MM.1S (cell line): ENCODE measurements around the gene PFKFB4.
"Not testable (repeated sequence)": the region's sequence is repeated elsewhere in the genome, so short reads cannot be mapped to it uniquely, and the experiment has no call there.

Source experiments
- DNase-seq: peaks from one replicate; pipeline ENCODE4 v3.0.0-alpha.2; 2015
- H2AFZ ChIP-seq: fragments of 300-600 bp; sonication (generic); 2 replicates; pipeline ENCODE4 v1.6.0; 2016; ENCODE audit warnings: antibody characterized with exemption, low read length
- H3F3A ChIP-seq: fragments of 300-600 bp; sonication (generic); 2 replicates; pipeline ENCODE4 v1.6.1; 2016; ENCODE audit warnings: mild to moderate bottlenecking, antibody characterized with exemption, low read length, moderate library complexity, mixed read lengths; ENCODE audit not compliant: insufficient read depth
- H3K27ac ChIP-seq: fragments of 300-600 bp; sonication (generic); 2 replicates; pipeline ENCODE4 v1.5.1; 2016; ENCODE audit warnings: mild to moderate bottlenecking, low read length
- H3K27me3 ChIP-seq: fragments of 300-600 bp; sonication (generic); replicated peaks from 2 replicates; pipeline ENCODE4 v1.6.0; 2016; ENCODE audit warnings: low read length; ENCODE audit not compliant: insufficient read depth
- H3K36me3 ChIP-seq: fragments of 300-600 bp; sonication (generic); replicated peaks from 2 replicates; pipeline ENCODE4 v1.6.1; 2016; ENCODE audit warnings: mild to moderate bottlenecking, low read length, mixed read lengths; ENCODE audit not compliant: insufficient read depth
- H3K4me1 ChIP-seq: fragments of 300-600 bp; sonication (generic); 2 replicates; pipeline ENCODE4 v1.6.1; 2016; ENCODE audit warnings: low read length, mixed read lengths
- H3K4me2 ChIP-seq: fragments of 300-600 bp; sonication (generic); 2 replicates; pipeline ENCODE4 v1.6.0; 2016; ENCODE audit warnings: low read depth, low read length
- H3K4me3 ChIP-seq: fragments of 300-600 bp; sonication (generic); 2 replicates; pipeline ENCODE4 v1.5.1; 2016; ENCODE audit warnings: low read length, mixed read lengths
- H3K79me2 ChIP-seq: fragments of 300-600 bp; sonication (generic); 2 replicates; pipeline ENCODE4 v1.6.1; 2016; ENCODE audit warnings: mixed run types, low read length, mixed read lengths
- H3K9ac ChIP-seq: fragments of 300-600 bp; sonication (generic); 2 replicates; pipeline ENCODE4 v1.6.1; 2016; ENCODE audit warnings: low read length, mixed read lengths
- H3K9me2 ChIP-seq: fragments of 300-600 bp; sonication (generic); replicated peaks from 2 replicates; pipeline ENCODE4 v1.6.1; 2016; ENCODE audit warnings: mild to moderate bottlenecking, low read length, mixed read lengths; ENCODE audit not compliant: insufficient read depth
- H3K9me3 ChIP-seq: fragments of 300-600 bp; sonication (generic); replicated peaks from 2 replicates; pipeline ENCODE4 v1.6.1; 2016; ENCODE audit warnings: mild to moderate bottlenecking, low read length, mixed read lengths; ENCODE audit not compliant: insufficient read depth
- H4K20me1 ChIP-seq: fragments of 300-600 bp; sonication (generic); 2 replicates; pipeline ENCODE4 v1.6.1; 2016; ENCODE audit warnings: mild to moderate bottlenecking, low read length, moderate library complexity, mixed read lengths; ENCODE audit not compliant: insufficient read depth
- EZH2 ChIP-seq: fragments of 300-600 bp; sonication (generic); optimal IDR thresholded peaks from 2 replicates; pipeline ENCODE3; 2017; ENCODE audit warnings: low read depth, mild to moderate bottlenecking, antibody characterized with exemption, low read length, mixed read lengths
- EZH2phosphoT487 ChIP-seq: fragments of 300-600 bp; sonication (generic); IDR thresholded peaks from 2 replicates; pipeline ENCODE4 v1.6.1; 2018; ENCODE audit warnings: antibody characterized with exemption, low read length
- TF ChIP-seq, protein P1 (sequence below): fragments of 300-600 bp; sonication (generic); IDR thresholded peaks from 2 replicates; pipeline ENCODE4 v1.5.1; 2016; ENCODE audit warnings: antibody characterized with exemption, low read length, mixed read lengths

Gene PFKFB4

DNA sequence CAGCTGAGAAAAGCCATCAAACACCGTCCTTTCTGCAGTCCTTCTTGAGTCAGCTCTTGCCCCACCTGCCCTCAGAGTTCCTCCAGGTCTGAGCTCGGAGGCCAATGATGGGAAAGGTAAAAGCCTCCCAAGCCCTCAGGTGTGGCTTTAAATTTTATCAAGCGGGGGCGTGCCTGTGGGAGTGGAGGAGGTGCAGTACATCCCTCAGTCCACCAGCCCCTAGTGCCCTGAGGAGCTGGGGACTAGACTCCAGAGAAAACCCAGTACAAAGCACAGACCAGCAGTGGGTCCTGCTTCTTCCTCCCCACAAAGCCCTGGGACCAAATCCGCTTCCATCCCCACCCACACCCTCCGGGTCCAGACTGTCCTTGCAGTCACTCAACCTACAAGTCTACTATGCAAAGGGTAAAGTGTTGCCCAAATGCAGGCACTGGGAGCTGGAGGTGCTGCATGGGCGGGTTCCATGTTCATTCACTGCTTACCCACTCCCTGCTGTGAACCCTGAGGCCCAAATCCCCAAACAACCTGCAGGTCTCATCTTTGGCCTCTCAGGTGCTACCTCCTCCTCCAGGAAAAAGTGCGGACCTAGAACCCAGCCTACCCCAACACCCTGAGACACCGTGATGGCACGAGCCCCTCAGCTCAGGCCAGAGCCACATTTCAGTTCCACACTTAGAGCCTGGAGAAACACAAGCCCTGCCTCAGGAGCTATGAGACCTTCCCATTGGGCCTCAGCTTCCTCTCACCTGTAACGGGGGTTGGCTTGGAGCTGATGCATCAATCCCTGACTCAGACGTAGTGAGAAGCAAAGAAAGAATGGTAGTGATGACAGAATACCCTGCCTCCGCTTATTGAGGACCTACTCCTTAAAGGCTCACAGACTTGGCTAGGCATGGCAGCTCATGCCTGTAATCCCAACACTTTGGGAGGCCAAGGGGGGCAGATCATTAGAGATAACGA lies 2.4 kb downstream of the PFKFB4 start:
- Histone ChIP-seq H3K4me3 (no peak overlapping the region), H3K27ac (no peak overlapping the region)

GRCh38 chr3:48553361-48553760 lies 3.2 kb downstream of the PFKFB4 start:
- TF ChIP-seq EZH2 (no peak), EZH2phosphoT487 (no peak)
- TF ChIP-seq, protein P1, sequence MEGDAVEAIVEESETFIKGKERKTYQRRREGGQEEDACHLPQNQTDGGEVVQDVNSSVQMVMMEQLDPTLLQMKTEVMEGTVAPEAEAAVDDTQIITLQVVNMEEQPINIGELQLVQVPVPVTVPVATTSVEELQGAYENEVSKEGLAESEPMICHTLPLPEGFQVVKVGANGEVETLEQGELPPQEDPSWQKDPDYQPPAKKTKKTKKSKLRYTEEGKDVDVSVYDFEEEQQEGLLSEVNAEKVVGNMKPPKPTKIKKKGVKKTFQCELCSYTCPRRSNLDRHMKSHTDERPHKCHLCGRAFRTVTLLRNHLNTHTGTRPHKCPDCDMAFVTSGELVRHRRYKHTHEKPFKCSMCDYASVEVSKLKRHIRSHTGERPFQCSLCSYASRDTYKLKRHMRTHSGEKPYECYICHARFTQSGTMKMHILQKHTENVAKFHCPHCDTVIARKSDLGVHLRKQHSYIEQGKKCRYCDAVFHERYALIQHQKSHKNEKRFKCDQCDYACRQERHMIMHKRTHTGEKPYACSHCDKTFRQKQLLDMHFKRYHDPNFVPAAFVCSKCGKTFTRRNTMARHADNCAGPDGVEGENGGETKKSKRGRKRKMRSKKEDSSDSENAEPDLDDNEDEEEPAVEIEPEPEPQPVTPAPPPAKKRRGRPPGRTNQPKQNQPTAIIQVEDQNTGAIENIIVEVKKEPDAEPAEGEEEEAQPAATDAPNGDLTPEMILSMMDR, result no peak
- H3K9me2 ChIP-seq, result no peaks in the 10 kb centered on the region
- no peaks in the 10 kb centered on the region for H3K9me3 ChIP-seq
- no peak overlapping the region for H3K27ac ChIP-seq
- no peaks in the 10 kb centered on the region for H4K20me1 ChIP-seq
- peaks cover 9% of the 10 kb centered on the region for H3F3A ChIP-seq
- peaks cover 4% of the 10 kb centered on the region for H3K4me1 ChIP-seq
- H3K9ac ChIP-seq, result no peak overlapping the region
- no peaks in the 10 kb centered on the region for H3K36me3 ChIP-seq
- no peak overlapping the region for H3K4me3 ChIP-seq
- H3K4me2 ChIP-seq, result no peak overlapping the region
- no peak overlapping the region for H2AFZ ChIP-seq
- H3K27me3 ChIP-seq, result no peaks in the 10 kb centered on the region
- DNase-seq, result no peak
- H3K79me2 ChIP-seq, result no peaks in the 10 kb centered on the region

More for the DNA sequence above, 2.4 kb downstream of the PFKFB4 start:
- Histone ChIP-seq H4K20me1 (no peaks in the 10 kb centered on the region), H3K9me3 (no peaks in the 10 kb centered on the region), H3K9me2 (no peaks in the 10 kb centered on the region), H3F3A (peaks cover 9% of the 10 kb centered on the region), H3K27me3 (no peaks in the 10 kb centered on the region), H3K79me2 (no peaks in the 10 kb centered on the region), H3K4me2 (no peak overlapping the region), H3K4me1 (peaks cover 4% of the 10 kb centered on the region), H2AFZ (no peak overlapping the region), H3K9ac (no peak overlapping the region), H3K36me3 (no peaks in the 10 kb centered on the region)
- DNase-seq, result no peak
- TF ChIP-seq EZH2 (no peak), EZH2phosphoT487 (no peak)
- TF ChIP-seq, protein P1, result no peak

DNA sequence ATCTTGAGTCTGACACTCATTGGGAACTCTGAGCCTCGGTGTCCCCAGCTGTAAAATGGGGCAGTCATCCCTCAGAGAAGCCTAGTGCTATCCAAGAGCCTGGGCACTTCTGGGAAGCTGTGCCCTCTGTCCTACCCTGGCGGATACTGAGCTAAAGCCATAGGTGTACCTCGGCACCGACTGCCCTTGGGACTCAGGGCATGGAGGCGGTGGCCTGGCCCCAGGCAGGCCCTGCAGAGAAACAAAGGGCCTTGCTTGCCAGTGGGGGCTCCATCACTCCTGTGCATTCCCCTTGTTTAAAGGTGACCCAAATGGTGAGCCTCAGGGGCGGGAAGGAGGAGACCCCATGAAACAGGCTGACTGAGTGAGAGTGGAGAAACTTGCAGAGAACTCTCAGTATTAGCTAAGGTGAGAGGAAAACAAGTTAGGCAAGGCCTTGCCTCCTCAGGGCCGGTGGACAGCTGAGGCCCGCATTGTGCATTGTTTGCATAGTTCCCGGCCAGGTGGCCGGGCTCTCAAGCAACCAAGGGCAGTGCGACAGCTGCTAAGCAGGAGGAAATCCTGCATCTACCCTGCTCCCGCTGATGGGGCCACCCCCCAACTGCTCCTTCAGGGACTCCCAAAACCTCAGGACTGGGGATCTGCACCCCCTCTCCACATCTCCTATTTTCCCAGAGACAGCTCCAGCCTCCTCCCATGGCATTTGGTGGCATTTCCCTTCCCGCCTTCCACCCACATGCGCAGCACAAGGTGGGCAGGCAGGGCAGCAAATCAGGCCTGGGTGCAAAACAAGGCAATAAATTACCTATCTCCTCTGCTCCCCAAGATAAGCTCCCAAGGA lies 4.3 kb downstream of the PFKFB4 start:
- H3K36me3 ChIP-seq, result no peaks in the 10 kb centered on the region
- DNase-seq, result no peak
- H3K4me3 ChIP-seq, result no peak overlapping the region
- no peaks in the 10 kb centered on the region for H4K20me1 ChIP-seq
- no peak overlapping the region for H3K9ac ChIP-seq
- H3K9me3 ChIP-seq, result no peaks in the 10 kb centered on the region
- H3K27me3 ChIP-seq, result no peaks in the 10 kb centered on the region
- no peak overlapping the region for H3K4me2 ChIP-seq
- H3K9me2 ChIP-seq, result no peaks in the 10 kb centered on the region
- peaks cover 2% of the 10 kb centered on the region; the same call in 1 of the 2 replicates for H3F3A ChIP-seq
- H3K4me1 ChIP-seq, result peaks cover 4% of the 10 kb centered on the region
- TF ChIP-seq EZH2, result no peak
- TF ChIP-seq, protein P1, result no peak
- no peak for TF ChIP-seq EZH2phosphoT487
- no peak overlapping the region for H3K27ac ChIP-seq
- no peaks in the 10 kb centered on the region for H3K79me2 ChIP-seq
- no peak overlapping the region for H2AFZ ChIP-seq

- H3K4me2 ChIP-seq, H3K79me2 ChIP-seq, H3K9me2 ChIP-seq, H3K4me3 ChIP-seq, H3F3A ChIP-seq, H3K27me3 ChIP-seq, DNase-seq, H3K9ac ChIP-seq, H3K9me3 ChIP-seq, H3K27ac ChIP-seq, H4K20me1 ChIP-seq, H3K36me3 ChIP-seq, H2AFZ ChIP-seq, H3K4me1 ChIP-seq: not testable (repeated sequence)
Observed at GRCh38 chr3:48551651-48552050, 5.0 kb downstream of the PFKFB4 start.
